OCI-LY1 (cell line): ENCODE measurements around the gene ACAP3.

Experiments used
- H2AFZ ChIP-seq: fragments of 200-600 bp; sonication (generic), shearing (Covaris generic); 2 replicates; pipeline ENCODE4 v1.6.0; 2014; ENCODE audit warnings: antibody characterized with exemption, mild to moderate bottlenecking, low read length
- H3F3A ChIP-seq: fragments of 200-600 bp; sonication (generic), shearing (Covaris generic); 2 replicates; pipeline ENCODE4 v1.6.0; 2014; ENCODE audit warnings: mild to moderate bottlenecking, antibody characterized with exemption, low read length, moderate library complexity; ENCODE audit not compliant: insufficient read depth
- H3K27ac ChIP-seq: fragments of 200-600 bp; sonication (generic); 2 replicates; pipeline ENCODE4 v1.5.1; 2014; ENCODE audit warnings: low read length, mixed run types, mild to moderate bottlenecking, low read depth; ENCODE audit not compliant: poor library complexity, severe bottlenecking
- H3K27me3 ChIP-seq: fragments of 200-600 bp; sonication (generic); 2 replicates; pipeline ENCODE4 v1.6.0; 2014; ENCODE audit warnings: antibody characterized with exemption, mild to moderate bottlenecking, low read length, moderate library complexity; ENCODE audit not compliant: insufficient read depth
- H3K36me3 ChIP-seq: fragments of 200-600 bp; sonication (generic); 2 replicates; pipeline ENCODE4 v1.6.1; 2014; ENCODE audit warnings: mild to moderate bottlenecking, antibody characterized with exemption, low read length, moderate library complexity, mixed read lengths; ENCODE audit not compliant: insufficient read depth
- H3K4me1 ChIP-seq: fragments of 200-600 bp; sonication (generic); 2 replicates; pipeline ENCODE4 v1.5.1; 2014; ENCODE audit warnings: mild to moderate bottlenecking, low read length, moderate library complexity; ENCODE audit not compliant: insufficient read depth, severe bottlenecking
- H3K4me2 ChIP-seq: fragments of 200-600 bp; sonication (generic), shearing (Covaris generic); 2 replicates; pipeline ENCODE4 v1.6.1; 2014; ENCODE audit warnings: low read length
- H3K4me3 ChIP-seq: fragments of 200-600 bp; sonication (generic); 2 replicates; pipeline ENCODE4 v1.5.1; 2014; ENCODE audit warnings: low read length, low read depth, mild to moderate bottlenecking, mixed read lengths; ENCODE audit not compliant: poor library complexity, severe bottlenecking
- H3K79me2 ChIP-seq: fragments of 200-600 bp; shearing (Covaris generic); 2 replicates; pipeline ENCODE4 v1.6.1; 2016; ENCODE audit warnings: mixed run types, low read length, mixed read lengths; ENCODE audit not compliant: insufficient read depth
- H3K9ac ChIP-seq: fragments of 200-600 bp; sonication (generic), shearing (Covaris generic); 2 replicates; pipeline ENCODE4 v1.6.1; 2014; ENCODE audit warnings: mild to moderate bottlenecking, low read length, mixed read lengths
- H3K9me2 ChIP-seq: fragments of 200-600 bp; sonication (generic), shearing (Covaris generic); 2 replicates; pipeline ENCODE4 v1.6.1; 2014; ENCODE audit warnings: low read depth, mild to moderate bottlenecking, low read length, mixed read lengths
- H3K9me3 ChIP-seq: fragments of 200-600 bp; shearing (Covaris generic); 2 replicates; pipeline ENCODE4 v1.6.1; 2014; ENCODE audit warnings: low read length, mixed read lengths
- H4K20me1 ChIP-seq: fragments of 200-600 bp; sonication (generic), shearing (Covaris generic); 2 replicates; pipeline ENCODE4 v1.6.0; 2016; ENCODE audit warnings: mild to moderate bottlenecking, low read length; ENCODE audit not compliant: insufficient read depth
- CTCF ChIP-seq: fragments of 200-600 bp; sonication (generic), shearing (Covaris generic); IDR thresholded peaks from 2 replicates; pipeline ENCODE4 v1.5.1; 2017; ENCODE audit warnings: mild to moderate bottlenecking, antibody characterized with exemption, low read length, moderate library complexity, mixed read lengths
- EZH2 ChIP-seq: fragments of 200-600 bp; sonication (generic), shearing (Covaris generic); IDR thresholded peaks from 2 replicates; pipeline ENCODE4 v1.8.0; 2017; ENCODE audit warnings: borderline replicate concordance, mixed run types, mild to moderate bottlenecking, antibody characterized with exemption, low read length, moderate library complexity, mixed read lengths

ACAP3 gene

GRCh38 chr1:1262071-1262470, 45.7 kb downstream of the ACAP3 start:
- no peak for TF ChIP-seq CTCF
- TF ChIP-seq EZH2: no peak
- Histone ChIP-seq H3F3A (no peaks in the 10 kb centered on the region), H3K4me1 (peaks cover 14% of the 10 kb centered on the region), H3K27ac (no peak overlapping the region), H3K36me3 (peaks cover 53% of the 10 kb centered on the region), H3K79me2 (no peaks in the 10 kb centered on the region), H4K20me1 (no peaks in the 10 kb centered on the region), H3K4me3 (no peak overlapping the region), H2AFZ (no peak overlapping the region), H3K27me3 (no peaks in the 10 kb centered on the region), H3K9ac (no peak overlapping the region), H3K9me3 (no peaks in the 10 kb centered on the region), H3K4me2 (no peak overlapping the region), H3K9me2 (no peaks in the 10 kb centered on the region)

GRCh38 chr1:1260843-1261560, 46.7 kb downstream of the ACAP3 start:
- TF ChIP-seq EZH2 (no peak), CTCF (no peak)
- H3K9me2 ChIP-seq: no peaks in the 10 kb centered on the region
- H3K27me3 ChIP-seq: no peaks in the 10 kb centered on the region
- H3K4me1 ChIP-seq: peaks cover 14% of the 10 kb centered on the region
- H3K9me3 ChIP-seq: no peaks in the 10 kb centered on the region
- no peaks in the 10 kb centered on the region for H3K79me2 ChIP-seq
- peak overlapping the region; percentile 70 for H3K27ac ChIP-seq
- no peak overlapping the region for H3K4me3 ChIP-seq
- H3K4me2 ChIP-seq: peak overlapping the region; percentile 2; the same call in 1 of the 2 replicates
- H3K36me3 ChIP-seq: peaks cover 59% of the 10 kb centered on the region
- H3K9ac ChIP-seq: peak overlapping the region; percentile 9; the same call in 1 of the 2 replicates
- no peaks in the 10 kb centered on the region for H3F3A ChIP-seq
- H4K20me1 ChIP-seq: no peaks in the 10 kb centered on the region
- no peak overlapping the region for H2AFZ ChIP-seq

DNA sequence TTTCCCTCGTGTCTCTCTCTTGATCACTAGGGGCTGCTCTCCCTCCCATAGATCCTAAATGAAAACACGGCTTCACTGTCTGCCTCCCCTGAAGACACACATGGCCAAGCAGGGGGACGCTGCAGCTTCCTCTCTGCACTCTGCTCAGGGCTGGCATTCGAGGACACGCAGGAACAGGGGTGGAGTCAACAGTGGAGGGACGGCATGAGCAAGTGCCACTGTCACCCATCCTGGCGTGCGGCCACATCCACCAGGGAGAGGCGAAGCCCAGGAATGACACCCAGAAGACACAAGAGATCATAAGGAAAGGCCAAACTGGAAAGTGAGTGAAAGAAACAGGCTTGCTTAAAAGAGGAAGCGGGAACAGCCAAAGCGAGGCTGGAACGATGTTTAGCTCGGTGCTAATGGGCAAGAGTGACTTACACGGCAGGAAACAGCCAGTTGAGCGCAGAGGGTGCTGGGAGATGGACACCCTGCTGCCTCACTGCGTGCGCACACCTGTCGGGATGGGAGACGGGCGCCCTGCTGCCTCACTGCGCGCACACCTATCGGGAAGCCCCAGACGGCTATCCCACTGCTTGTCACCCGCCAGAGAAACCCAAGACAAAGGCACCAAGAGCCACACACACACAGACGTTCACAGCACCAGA, 47.7 kb downstream of the ACAP3 start:
- TF ChIP-seq CTCF (no peak), EZH2 (no peak)
- peak overlapping the region; percentile 70 for H3K27ac ChIP-seq
- no peaks in the 10 kb centered on the region for H3F3A ChIP-seq
- H3K36me3 ChIP-seq: peaks cover 60% of the 10 kb centered on the region
- H3K27me3 ChIP-seq: no peaks in the 10 kb centered on the region
- peak overlapping the region; percentile 2; the same call in 1 of the 2 replicates for H3K4me2 ChIP-seq
- H4K20me1 ChIP-seq: no peaks in the 10 kb centered on the region
- no peak overlapping the region for H2AFZ ChIP-seq
- H3K9me2 ChIP-seq: no peaks in the 10 kb centered on the region
- H3K9ac ChIP-seq: peak overlapping the region; percentile 9; the same call in 1 of the 2 replicates
- no peaks in the 10 kb centered on the region for H3K79me2 ChIP-seq
- peaks cover 14% of the 10 kb centered on the region for H3K4me1 ChIP-seq
- H3K4me3 ChIP-seq: no peak overlapping the region
- no peaks in the 10 kb centered on the region for H3K9me3 ChIP-seq
